Muscle of leg (tissue), 11 donors: ENCODE measurements around the gene SLC25A13. TPM values are rescaled to one million over a fixed set of nuclear protein-coding genes. Genes with fewer than 3 reads are reported as not detected.

Source experiments
- DNase-seq: peaks from one replicate; pipeline ENCODE4 v3.0.0; 2013
- H3K27ac ChIP-seq: one replicate; pipeline ENCODE4 v1.5.1; 2013; ENCODE audit warnings: mild to moderate bottlenecking, low read length, control low read depth
- H3K27me3 ChIP-seq: one replicate; pipeline ENCODE4 v1.6.1; 2013; ENCODE audit warnings: low read length; ENCODE audit not compliant: control insufficient read depth, insufficient read depth
- H3K36me3 ChIP-seq: one replicate; pipeline ENCODE4 v1.6.1; 2013; ENCODE audit warnings: low read length; ENCODE audit not compliant: control insufficient read depth, insufficient read depth
- H3K4me1 ChIP-seq: one replicate; pipeline ENCODE4 v1.6.1; 2013; ENCODE audit warnings: low read length; ENCODE audit not compliant: control insufficient read depth, insufficient read depth
- H3K4me3 ChIP-seq: one replicate; pipeline ENCODE4 v1.5.1; 2013; ENCODE audit warnings: low read length, control low read depth
- H3K9me3 ChIP-seq: replicated peaks from 2 replicates; pipeline ENCODE4 v1.6.1; 2013; ENCODE audit warnings: low read depth, low read length; ENCODE audit not compliant: control insufficient read depth
- WGBS: methylation state at CpG from one replicate; pipeline ENCODE4 v1.1.5; 2013; ENCODE audit warnings: missing lambda C conversion rate; ENCODE audit not compliant: insufficient coverage; 5-methylcytosine and 5-hydroxymethylcytosine counted together
- polyA plus RNA-seq, 8 donors: library from polyadenylated mRNA; unstranded; fragments of 120-200 nt; gene quantifications; one replicate each; pipeline versions ENCODE4 v1.2.1 to v1.2.3, GENCODE V29; 2013; ENCODE audit warnings: inconsistent platforms in 1 of 8, low replicate concordance in 1 of 8; ENCODE audit not compliant: insufficient read length in 8 of 8, insufficient read depth in 1 of 8
- total RNA-seq: library from RNA; stranded (reverse); fragments of 120-200 nt; gene quantifications from one replicate; pipeline ENCODE4 v1.2.4, GENCODE V29; 2013

SLC25A13 gene
- total and polyA plus RNA-seq, 9 donors = 9.4 to 13.8 (median 12.2) TPM

DNA sequence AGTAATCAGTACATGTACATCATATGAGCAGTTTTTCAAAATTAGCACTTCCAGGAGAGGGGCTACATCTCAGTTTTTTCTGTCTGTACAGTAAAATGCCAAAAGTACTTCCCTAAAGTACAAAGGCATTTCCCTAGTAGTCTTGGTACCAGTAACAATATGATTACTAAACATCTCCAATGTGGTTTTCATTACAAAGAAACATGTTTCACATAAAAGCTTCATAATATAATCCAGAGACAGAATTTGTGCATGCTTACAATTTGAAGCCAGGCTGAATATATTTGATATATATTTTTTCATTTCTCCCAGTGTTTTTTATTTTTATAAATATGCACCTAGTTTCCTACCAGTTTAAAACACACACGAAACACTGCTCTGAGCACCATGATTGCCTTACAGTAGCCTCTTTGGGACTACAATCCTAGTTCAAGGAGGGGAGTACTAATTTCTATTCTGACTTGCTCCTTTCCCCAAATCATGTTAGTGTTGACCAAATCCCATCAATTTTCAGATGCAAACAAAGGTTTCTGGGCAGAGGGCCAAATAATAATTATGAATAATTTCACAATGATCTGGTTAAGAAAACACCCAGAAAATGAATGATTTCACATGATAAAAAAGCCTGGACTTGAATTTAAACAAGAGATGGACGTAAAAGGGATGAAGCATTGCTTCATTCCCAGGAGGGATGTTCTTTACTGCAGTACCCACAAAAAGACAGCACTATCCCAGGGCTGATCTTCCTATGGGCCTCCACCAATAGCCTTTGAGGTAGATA is 201.3 kb downstream of the SLC25A13 start:
- no peak for DNase-seq

DNA sequence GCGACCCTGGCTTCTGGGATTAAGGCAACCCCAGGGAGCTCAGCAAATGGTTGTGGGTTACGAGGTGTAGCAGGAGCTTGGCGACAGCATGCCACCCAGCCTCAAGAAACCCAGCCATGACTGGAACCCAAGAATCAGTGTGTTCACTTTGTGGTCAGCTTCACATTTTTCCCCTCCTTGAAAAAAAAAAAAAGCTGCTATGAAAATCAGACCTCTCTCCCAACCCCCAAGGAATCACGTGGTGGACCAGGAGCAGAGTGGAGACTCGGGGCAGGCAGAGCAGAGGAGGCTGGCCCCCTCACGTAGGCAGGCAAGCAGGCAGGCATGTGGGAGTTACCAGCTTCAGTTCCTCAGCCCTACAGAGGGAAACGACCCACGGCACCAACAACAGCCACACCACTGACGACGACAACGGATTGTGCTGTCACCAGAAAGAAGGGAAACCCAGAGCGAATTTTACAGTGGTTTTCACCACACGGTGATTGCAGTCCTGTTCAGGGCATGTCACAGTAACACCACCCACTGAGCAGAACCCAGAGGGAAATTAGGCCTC is 203.4 kb downstream of the SLC25A13 start:
- no peak overlapping the region for H3K4me3 ChIP-seq
- no peak for DNase-seq
- H3K9me3 ChIP-seq = no peaks in the 10 kb centered on the region
- H3K36me3 ChIP-seq = peaks cover 5% of the 10 kb centered on the region
- no peak overlapping the region for H3K27ac ChIP-seq
- H3K27me3 ChIP-seq = no peaks in the 10 kb centered on the region
- H3K4me1 ChIP-seq = no peaks in the 10 kb centered on the region
- 50% methylated on average over 9 of the region's 13 CpGs for WGBS

More for the DNA sequence above, 201.3 kb downstream of the SLC25A13 start:
- H3K4me3 ChIP-seq = no peak overlapping the region
- H3K36me3 ChIP-seq = peaks cover 5% of the 10 kb centered on the region
- no peaks in the 10 kb centered on the region for H3K9me3 ChIP-seq
- WGBS = no CpG with 5 or more reads among the region's 2 CpGs
- no peak overlapping the region for H3K27ac ChIP-seq
- no peaks in the 10 kb centered on the region for H3K27me3 ChIP-seq
- no peaks in the 10 kb centered on the region for H3K4me1 ChIP-seq

DNA sequence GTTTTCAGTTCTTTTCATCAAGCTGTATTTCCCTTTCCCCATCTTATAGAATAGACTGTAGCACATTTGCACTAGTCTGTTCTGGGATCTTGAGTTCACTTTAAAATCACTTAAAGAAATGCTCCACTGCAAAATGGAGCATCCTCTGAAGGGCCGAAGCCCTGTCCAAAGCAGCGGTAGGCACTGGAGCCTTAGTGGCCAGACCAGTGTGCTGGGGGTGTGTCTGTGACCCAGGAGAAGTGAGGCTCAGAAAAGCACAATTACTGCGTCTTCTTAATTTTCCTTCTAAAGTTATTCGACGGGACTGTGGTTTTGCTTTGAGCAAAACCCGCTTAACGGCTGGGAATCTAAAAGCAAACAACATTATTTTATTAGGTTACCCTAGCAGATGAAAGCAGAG is 205.7 kb downstream of the SLC25A13 start:
- Histone ChIP-seq H3K4me1 (no peaks in the 10 kb centered on the region), H3K27ac (no peak overlapping the region), H3K9me3 (no peaks in the 10 kb centered on the region), H3K4me3 (no peak overlapping the region), H3K36me3 (peaks cover 5% of the 10 kb centered on the region), H3K27me3 (no peaks in the 10 kb centered on the region)
- DNase-seq = no peak
- WGBS = no CpG with 5 or more reads among the region's 7 CpGs

DNA sequence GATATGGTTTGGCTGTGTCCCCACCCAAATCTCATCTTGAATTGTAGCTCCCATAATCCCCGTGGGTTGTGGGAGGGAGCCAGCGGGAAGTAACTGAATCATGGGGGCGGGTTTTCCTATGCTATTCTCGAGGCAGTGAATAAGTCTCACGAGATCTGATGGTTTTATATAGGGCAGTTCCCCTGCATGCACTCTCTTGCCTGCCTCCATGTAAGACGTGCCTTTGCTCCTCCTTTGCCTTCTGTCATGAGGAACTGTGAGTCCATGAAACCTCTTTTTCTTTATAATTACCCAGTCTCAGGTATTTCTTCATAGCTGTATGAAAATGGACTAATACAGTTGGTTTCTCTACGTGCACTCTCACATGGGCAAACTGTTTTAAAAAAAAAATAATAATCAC is 207.7 kb downstream of the SLC25A13 start:
- DNase-seq = no peak
- H3K27me3 ChIP-seq = no peaks in the 10 kb centered on the region
- H3K4me1 ChIP-seq = no peaks in the 10 kb centered on the region
- no peak overlapping the region for H3K4me3 ChIP-seq
- H3K36me3 ChIP-seq = no peaks in the 10 kb centered on the region
- no CpG with 5 or more reads among the region's 7 CpGs for WGBS
- no peaks in the 10 kb centered on the region for H3K9me3 ChIP-seq
- no peak overlapping the region for H3K27ac ChIP-seq

DNA sequence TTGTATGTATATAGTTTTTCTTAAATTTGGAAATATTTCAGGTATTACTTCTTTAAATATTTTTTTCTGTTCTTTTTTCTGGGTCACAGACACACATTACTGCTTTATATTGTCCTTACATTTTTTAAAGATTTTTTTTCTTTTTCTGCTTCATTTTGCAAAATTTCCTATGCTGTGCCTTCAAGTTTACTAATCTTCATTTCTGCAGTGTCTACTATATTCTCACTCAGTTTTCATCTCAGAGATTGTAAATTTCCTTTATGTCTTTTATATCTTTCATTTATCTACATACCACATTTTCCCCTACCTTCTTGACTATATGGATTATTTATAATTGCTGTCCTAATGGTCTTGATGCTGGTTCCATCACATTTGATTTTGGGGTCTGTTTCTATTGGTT is 210.5 kb downstream of the SLC25A13 start:
- H3K27me3 ChIP-seq = no peaks in the 10 kb centered on the region
- H3K27ac ChIP-seq = no peak overlapping the region
- H3K4me3 ChIP-seq = no peak overlapping the region
- H3K9me3 ChIP-seq = no peaks in the 10 kb centered on the region
- DNase-seq = no peak
- no peaks in the 10 kb centered on the region for H3K36me3 ChIP-seq
- no peaks in the 10 kb centered on the region for H3K4me1 ChIP-seq

DNA sequence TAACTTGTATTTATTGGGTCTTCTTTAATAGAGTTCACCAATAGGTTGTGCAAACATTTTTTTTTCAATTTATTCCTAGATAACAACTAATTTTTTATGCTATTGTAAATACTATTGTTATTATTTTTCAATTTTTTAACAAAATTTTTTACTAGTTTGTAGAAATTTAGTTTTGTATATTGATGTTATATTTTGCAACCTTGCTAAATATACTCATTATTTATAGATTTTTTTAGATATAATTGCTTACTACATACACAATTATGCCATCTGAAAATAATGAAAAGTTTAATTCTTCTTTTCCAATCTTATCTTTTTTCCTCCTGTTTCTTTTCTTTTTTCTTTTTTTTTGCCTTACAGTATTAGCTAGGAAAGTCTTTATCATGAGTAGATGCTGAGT is 216.9 kb downstream of the SLC25A13 start:
- no peaks in the 10 kb centered on the region for H3K9me3 ChIP-seq
- no peaks in the 10 kb centered on the region for H3K27me3 ChIP-seq
- no peaks in the 10 kb centered on the region for H3K36me3 ChIP-seq
- no peaks in the 10 kb centered on the region for H3K4me1 ChIP-seq
- no peak overlapping the region for H3K27ac ChIP-seq
- no peak for DNase-seq
- H3K4me3 ChIP-seq = no peak overlapping the region

DNA sequence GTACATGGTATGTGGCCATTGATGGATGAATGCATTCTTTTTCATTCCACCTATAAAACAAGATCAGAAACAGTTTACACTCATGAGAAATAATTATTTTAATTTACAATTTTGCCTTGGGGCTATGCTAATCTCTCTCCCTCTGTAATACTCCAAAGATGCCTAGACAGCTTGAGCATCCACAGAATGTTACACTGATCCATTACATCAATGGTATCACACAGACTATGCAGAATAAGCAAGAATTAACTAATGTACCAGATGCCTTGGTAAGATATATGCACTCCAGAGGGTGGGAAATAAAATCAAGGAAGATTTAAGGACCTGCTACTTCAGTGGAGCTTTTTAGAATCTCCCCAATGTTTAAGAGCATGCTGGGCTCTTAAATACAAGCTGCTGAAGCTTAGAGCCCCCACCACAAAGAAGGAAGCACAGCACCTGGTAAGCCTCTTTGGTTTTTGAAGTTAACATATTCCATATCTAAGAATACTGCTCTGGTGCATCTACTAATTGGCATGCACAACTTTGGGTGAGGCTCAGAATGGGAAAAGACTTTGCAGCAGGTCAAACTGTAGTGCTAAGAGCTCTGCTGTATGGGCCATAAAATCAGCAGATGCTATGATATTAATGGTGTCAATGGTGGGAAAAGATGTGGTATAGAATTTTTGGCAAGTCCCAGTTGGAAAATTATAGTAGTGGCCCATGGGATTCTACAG is 219.6 kb downstream of the SLC25A13 start:
- Histone ChIP-seq H3K27me3 (no peaks in the 10 kb centered on the region), H3K27ac (no peak overlapping the region), H3K36me3 (no peaks in the 10 kb centered on the region), H3K4me1 (no peaks in the 10 kb centered on the region), H3K4me3 (no peak overlapping the region), H3K9me3 (no peaks in the 10 kb centered on the region)
- DNase-seq = no peak

DNA sequence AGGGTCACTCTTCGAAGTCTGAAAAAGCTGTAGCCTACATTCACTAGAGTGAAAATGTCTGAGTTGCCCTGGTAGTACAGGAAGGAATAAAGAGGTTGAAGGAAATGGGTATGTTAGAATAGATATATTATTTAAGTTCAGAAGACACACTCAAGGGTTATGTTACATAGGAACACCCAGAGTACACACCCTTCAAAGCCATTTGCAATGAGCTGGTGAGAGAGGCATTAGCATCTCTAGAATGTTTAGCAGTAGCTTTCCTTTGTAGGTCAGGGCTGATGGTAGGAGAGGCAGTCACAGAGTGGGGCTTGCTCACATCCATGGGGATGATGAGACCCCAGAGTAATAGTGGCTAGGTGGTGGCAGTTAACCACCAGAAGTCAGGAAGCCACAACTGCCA is 221.2 kb downstream of the SLC25A13 start:
- DNase-seq = no peak
- Histone ChIP-seq H3K36me3 (no peaks in the 10 kb centered on the region), H3K4me1 (no peaks in the 10 kb centered on the region), H3K4me3 (no peak overlapping the region), H3K27me3 (no peaks in the 10 kb centered on the region), H3K27ac (no peak overlapping the region), H3K9me3 (no peaks in the 10 kb centered on the region)
- whole genome bisulfite sequencing = no CpG with 5 or more reads among the region's 1 CpG

DNA sequence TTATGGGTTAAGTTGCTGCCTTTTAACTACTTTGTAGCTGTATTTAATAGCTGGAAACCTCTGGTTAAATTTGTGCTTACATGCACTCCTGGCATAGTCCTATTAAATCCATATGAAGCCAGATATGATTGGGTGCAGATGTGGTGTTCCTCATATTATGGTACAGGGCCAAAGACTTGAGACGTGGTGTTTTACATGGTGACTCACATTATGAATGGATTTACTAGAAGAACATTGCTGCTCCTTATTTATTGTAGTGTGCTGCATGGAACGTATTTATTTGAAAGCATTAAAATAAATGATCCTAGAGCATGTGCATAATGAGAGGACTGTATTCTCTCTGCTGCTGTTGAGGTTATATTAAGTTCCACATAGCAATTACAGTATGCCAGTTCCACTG is 224.1 kb downstream of the SLC25A13 start:
- no peaks in the 10 kb centered on the region for H3K27me3 ChIP-seq
- no peak overlapping the region for H3K4me3 ChIP-seq
- DNase-seq = no peak
- no CpG with 5 or more reads among the region's 2 CpGs for WGBS
- H3K27ac ChIP-seq = no peak overlapping the region
- H3K36me3 ChIP-seq = no peaks in the 10 kb centered on the region
- no peaks in the 10 kb centered on the region for H3K4me1 ChIP-seq
- no peaks in the 10 kb centered on the region for H3K9me3 ChIP-seq

DNA sequence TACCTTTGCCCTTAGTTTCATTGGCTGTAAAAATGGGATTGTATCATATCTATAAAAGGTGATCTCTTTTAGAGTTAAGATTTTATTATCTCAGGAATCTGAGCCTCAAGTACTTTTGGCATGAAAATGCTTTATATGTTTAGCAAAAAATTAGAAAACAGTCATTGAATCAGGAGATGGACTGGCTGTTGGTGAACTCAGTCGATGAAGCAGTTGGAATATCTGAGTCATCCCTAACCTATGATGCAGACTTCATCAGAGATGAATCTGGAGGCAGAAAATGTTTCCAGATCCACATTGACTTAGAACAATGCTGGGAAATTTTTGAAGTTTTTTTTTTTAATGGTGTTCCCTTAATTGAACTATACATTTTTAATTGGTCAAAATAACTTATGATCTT is 228.5 kb downstream of the SLC25A13 start:
- no peak overlapping the region for H3K27ac ChIP-seq
- DNase-seq = peak; percentile 41
- H3K36me3 ChIP-seq = no peaks in the 10 kb centered on the region
- H3K27me3 ChIP-seq = no peaks in the 10 kb centered on the region
- 29% methylated on average over 1 of the region's 1 CpG for whole genome bisulfite sequencing
- no peaks in the 10 kb centered on the region for H3K9me3 ChIP-seq
- H3K4me3 ChIP-seq = no peak overlapping the region
- no peaks in the 10 kb centered on the region for H3K4me1 ChIP-seq
